MM.1S (cell line): ENCODE measurements around the gene RNF149.

Source experiments
- CTCF ChIP-seq: fragments of 300-600 bp; sonication (generic); IDR thresholded peaks from 2 replicates; pipeline ENCODE4 v1.5.1; 2016; ENCODE audit warnings: antibody characterized with exemption, low read length, mixed read lengths
- EZH2 ChIP-seq: fragments of 300-600 bp; sonication (generic); optimal IDR thresholded peaks from 2 replicates; pipeline ENCODE3; 2017; ENCODE audit warnings: low read depth, mild to moderate bottlenecking, antibody characterized with exemption, low read length, mixed read lengths

GRCh38 chr2:101253013-101253702, 55.3 kb downstream of the RNF149 start:
- TF ChIP-seq CTCF (0 out of 2 replicates have a peak, but pooled peaks have one; percentile 5), EZH2 (no peak)
